ENCODE results near the gene RRP12.

Gene RRP12

GRCh38 chr10:97311111-97311626 is 90.0 kb downstream of the RRP12 start:
- no peak for DNase-seq (ENCODE audit: low read depth)

DNA sequence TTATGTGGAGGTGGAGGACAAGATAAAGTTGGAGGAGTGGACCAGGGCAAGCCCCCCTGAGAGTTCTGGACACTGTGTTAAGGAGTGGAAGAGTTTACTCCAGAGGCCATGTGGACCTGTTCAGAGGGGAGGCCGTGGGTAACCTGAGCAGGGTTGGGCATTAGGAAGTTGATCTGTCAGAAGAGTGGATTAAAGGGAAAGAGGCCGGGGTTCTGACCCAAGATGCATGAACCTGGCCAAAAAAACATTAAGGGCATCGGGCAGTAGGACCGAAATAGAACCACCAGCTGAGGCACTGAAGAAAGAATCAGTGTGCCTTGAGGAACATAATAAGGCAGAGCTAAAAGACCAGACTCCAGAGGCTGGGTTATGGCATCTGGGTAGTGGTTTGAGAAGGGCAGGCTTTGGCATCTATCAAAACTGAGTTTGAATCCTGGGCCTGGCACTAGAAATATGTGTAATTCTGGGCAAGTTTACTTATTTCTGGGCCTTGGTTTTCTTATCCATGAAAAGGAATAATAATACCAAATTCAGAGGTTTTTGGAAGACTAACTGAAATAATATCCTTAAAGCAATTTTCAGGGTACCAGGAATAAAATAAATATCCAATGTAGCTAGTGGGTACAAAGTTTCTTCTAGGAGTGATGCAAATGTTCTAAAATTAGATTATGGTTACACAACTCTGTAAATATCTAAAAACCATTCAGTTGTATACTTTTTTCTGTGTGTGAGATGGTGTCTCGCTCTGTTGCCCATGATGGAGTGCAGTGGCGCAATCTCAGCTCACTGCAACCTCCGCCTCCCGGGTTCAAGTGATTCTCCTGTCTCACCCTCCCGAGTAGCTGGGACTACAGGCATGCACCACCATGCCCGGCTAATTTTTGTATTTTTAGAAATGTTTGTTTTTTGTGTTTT is 93.0 kb downstream of the RRP12 start:
- no peak for DNase-seq (ENCODE audit: low read depth)

GRCh38 chr10:97307441-97307840 is 93.7 kb downstream of the RRP12 start:
- no peak for DNase-seq (ENCODE audit: low read depth)
